GM18526 (cell line): ENCODE data around the gene ZNF331.
A peak's percentile ranks its signal among the peaks of the same experiment; 100 is the strongest.

Source experiments
- POLR2A ChIP-seq: IDR thresholded peaks from 3 replicates; pipeline ENCODE4 v1.6.1; 2011; ENCODE audit not compliant: insufficient read length; ENCODE audit errors: extremely low read depth

ZNF331 gene

DNA sequence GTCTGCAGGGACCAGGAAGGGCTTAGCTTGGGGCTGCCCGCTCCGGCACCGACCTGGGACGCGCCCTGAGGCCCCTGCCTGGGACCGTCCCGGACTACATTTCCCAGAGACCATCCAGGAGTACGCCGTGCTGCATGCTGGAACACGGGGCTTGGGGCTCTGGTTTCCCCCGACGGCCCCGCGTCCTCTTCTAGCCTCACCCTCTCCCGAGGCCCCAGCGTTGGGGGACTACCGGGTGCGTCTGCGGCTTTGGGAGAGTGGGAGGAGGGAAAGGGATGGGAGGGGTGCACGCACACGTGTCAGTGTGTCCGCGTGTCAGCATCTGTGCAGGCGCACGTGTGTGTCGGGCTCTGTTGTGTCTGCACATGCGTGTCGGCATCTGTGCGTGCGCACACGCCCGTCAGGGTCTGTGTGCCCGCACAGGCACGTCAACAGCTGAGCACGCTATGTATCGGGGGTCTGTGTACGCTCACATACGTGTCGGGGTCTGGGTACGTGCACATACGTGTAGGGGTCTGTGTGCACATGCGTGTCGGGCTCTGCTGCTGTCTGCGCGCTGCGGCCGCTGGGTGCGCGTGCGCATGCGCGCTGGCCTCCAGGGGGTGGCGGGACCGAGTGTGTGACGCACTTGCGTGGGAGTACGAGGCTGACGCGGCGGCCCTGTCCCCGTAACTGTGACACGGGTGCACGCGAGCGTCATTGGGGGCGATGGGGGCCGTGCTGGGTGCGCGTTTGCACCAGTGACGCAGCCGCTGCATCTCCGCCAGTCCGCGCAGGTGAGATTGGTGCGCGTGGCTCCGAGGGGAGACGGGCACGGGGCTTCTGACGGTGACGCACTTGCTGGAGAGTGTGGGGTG is at the start of gene ZNF331:
ZNF331 (plus strand) TSS at position 625 of the 857 bp plus-strand sequence. CDS start 31,232 bp downstream, outside the sequence.
- peak; percentile 45 for TF ChIP-seq POLR2A

GRCh38 chr19:53492153-53492552 is 45.8 kb upstream of the ZNF331 start:
- no peak for TF ChIP-seq POLR2A

DNA sequence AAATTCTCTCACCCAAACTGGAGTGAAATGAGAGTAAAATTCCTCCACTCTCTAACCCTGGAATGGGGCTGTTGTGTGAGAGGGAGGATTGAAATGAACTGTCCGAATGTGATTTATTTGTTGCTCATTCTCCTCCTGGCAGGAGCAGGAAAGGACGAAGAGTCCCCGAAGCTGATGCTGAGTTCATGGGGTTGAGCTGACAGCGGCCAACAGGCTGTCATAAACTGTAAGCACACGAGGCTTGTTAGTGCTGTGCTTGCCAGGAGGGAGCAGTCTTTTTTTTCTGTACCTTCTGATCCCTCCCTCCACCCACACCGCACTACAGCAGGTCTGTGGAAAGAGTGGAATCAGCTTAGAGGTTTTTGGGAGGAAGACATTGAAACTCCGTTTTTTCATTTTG is 33.1 kb upstream of the ZNF331 start:
- no peak for TF ChIP-seq POLR2A

- TF ChIP-seq POLR2A: no peak
Measured at GRCh38 chr19:53506728-53507127, 31.2 kb upstream of the ZNF331 start.

GRCh38 chr19:53507523-53508442 is 30.2 kb upstream of the ZNF331 start:
- no peak for TF ChIP-seq POLR2A

DNA sequence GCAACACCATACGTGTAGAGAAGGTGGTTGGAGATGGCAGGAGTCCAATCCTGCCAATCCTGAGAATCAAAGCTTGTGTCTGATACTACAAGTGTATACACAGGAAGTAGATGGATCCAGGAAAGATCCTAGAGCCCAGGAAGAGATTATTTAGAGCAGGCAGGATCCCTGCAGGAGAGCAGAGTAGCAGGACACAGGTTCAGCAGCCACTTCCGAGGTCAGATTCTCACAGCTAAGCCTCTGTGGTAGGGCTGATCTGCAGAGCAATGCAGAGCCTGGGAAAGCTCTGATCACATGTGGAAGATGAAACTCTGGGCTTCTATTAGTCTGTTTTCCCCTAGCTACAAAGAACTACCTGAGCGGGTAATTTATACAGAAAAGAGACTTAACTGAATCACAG is 28.5 kb upstream of the ZNF331 start:
- no peak for TF ChIP-seq POLR2A

GRCh38 chr19:53509845-53510244 is 28.1 kb upstream of the ZNF331 start:
- TF ChIP-seq POLR2A: no peak

GRCh38 chr19:53511357-53511756 is 26.6 kb upstream of the ZNF331 start:
- no peak for TF ChIP-seq POLR2A

- no peak for TF ChIP-seq POLR2A
Measured at GRCh38 chr19:53511933-53512374, 26.0 kb upstream of the ZNF331 start.

DNA sequence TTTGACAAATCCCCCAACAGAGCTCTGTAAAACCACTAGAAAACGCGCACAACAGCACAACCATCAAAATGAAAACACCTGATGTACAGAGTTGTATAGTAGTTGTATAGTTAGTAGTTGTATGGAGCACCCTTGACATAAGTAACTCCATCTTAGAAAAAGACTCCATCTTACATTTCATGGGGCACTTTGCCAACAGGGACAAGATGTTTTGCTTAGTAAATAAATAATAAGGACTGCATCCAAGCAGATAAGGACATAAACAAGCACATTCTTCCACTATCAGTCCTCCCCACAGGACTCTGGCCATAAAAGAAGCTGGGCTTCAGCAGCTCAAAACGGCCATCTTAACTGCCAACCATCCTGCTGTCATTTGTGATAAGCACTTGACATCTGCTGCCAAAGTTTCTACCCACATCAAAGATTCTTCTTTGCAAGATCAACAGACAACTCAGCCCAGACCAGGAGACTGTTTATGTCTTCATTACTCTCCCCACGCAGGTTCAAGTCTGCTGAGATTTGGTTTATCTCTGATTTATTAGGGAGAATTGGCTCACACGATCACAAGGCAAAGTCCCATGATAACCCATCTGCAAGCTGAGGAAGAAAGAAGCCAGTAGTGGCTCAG is 20.7 kb upstream of the ZNF331 start:
- TF ChIP-seq POLR2A: no peak

DNA sequence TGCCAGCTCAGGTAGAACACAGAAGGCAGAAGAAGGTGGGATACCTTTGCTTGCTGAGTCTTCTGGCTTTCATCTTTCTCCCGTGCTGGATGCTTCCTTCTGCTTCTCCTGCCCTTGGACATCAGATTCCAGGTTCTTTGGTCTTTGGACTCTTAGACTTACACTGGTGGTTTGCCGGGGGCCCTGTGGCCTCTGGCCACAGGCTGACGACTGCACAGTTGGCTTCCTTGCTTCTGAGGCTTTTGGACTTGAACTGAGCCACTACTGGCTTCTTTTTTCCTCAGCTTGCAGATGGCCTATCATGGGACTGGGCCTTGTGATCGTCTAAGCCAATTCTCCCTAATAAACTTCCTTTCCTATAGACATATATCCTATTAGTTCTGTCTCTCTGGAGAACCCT is 19.8 kb upstream of the ZNF331 start:
- no peak for TF ChIP-seq POLR2A

DNA sequence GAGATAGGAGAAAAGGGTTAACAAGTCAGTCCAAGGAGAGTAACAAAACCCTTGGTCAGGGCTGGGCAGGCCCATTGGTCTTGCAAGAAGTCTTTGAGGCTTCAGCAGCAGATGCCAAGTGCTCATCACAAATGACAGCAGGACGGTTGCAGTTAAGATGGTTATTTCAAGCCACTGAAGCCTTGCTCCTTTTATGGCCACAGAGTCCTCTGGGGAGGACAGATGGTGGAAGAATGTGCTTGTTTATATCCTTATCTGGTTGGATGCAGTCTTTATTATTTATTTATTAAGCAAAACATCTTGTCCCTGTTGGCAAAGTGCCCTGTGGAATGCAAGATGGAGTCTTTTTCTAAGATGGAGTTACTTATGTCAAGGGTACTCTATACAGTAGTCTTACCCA is 19.2 kb upstream of the ZNF331 start:
- TF ChIP-seq POLR2A: no peak

DNA sequence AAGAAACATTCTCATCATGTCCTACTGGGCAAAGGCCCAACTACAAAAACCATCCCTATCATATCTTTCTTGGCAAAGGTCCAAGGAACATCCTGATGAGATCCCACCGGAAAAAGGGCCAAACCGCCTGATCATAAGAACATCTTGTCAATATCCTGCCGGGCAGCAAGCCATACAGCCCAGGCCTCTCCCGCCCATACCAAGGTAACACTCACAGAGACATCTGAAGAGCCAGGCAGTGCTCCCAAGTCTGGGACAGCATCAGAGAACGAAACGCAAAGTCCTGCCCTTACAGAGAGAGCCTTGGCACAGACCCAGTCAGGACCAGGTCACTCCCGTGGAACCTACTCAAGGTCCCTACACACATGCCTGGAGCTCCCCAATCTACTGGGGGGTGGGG is 18.5 kb upstream of the ZNF331 start:
- TF ChIP-seq POLR2A: no peak

- TF ChIP-seq POLR2A: no peak
Measured at GRCh38 chr19:53520163-53520546, 17.8 kb upstream of the ZNF331 start.
